GM21381 (cell line): ENCODE data around the gene MYLK2.
A peak's percentile ranks its signal among the peaks of the same experiment; 100 is the strongest.

Source experiments
- ATAC-seq: cut with Tn5 transposase; IDR thresholded peaks from one replicate; pipeline ENCODE4 v1.9.1; 2021; ENCODE audit warnings: mild to moderate bottlenecking, moderate library complexity; ENCODE audit not compliant: unreplicated experiment

MYLK2 gene

DNA sequence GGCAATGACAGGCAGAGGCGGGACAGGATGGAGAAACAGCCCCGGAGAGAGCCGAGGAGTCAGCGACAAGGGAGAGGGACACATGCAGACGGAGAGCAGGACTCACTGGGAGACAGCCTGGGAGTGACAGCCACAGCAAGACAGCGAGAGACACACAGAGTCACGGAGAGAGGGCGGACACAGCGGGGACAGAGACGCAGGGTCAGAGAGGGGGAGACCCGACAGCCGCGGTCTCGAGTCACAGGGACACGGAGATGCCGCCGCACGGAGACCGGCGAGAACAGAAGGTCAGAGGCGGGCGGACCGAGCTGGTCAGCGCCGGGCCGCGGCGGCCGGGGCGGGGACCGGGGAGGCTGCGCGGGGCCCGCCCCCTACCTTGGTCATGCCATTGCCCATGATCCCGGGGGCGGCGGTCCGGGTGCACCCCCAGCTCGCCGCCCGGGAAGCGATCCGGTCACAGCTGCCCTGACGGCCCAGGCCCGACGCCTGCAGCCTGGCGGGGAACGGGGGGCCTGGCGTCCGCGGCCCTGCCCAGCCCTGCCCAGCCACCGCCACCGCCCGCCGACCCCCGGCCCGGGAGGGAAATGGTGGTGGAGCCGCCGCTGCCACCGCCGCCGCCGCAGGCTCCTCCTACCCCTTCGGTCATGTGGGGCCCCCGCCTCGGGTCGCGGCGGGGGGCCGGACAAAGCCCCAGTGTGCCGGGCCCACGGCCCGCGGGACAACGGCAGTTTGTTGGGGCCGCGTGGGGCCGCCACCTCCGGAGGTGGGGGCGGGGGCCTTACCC lies 51.0 kb downstream of the MYLK2 start, which contains the start of the genes DUSP15 and TTLL9:
TSS of gene DUSP15 (minus strand) at position 586 of the 784 bp plus-strand sequence. CDS start at position 396, 190 bp downstream.
TSS of gene TTLL9 (plus strand) at position 693 of the 784 bp plus-strand sequence. CDS start 493 bp downstream, outside the sequence.
- no peak for ATAC-seq

DNA sequence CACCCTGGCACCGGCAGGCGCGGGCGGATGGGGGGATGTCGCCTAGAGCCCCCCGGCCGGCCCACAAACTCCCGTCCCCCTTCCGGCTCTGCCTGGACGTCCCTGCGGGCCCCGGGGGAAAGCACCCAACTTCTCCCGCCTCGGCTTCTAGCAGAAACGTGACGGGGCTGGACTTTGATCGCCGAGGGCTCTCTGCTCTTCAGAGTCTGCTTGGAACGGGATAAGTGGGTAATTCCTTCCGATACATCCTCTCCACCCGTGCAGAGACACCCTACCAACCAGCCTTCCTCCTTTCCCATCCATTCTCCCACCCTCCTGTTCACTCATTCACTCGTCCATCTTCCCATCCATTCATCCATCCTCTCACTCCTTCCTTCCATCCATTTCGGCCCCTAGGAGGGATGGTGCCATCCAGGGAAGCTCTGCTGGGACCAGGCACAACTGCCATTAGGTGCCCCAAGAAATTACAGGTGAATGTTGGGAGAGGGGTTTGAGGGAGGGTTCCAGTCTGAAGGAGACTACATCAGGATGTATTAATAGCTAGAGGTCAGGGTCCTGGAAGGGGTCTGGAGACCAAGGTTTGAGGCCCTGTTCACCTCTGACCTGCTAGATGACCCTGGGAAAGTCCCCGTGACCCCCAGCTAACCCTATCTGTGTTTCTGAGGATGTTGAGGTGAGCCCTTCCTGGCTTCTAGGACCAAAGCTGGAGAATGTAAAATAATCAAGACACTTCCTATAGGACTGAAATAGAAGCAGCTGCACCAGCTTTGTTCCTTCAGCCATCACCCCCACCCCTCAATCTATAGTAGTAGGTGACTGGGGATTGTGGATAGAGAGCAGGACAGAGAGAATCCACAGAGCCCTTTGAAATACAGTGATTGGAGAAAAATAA lies 51.8 kb downstream of the MYLK2 start:
- no peak for ATAC-seq

DNA sequence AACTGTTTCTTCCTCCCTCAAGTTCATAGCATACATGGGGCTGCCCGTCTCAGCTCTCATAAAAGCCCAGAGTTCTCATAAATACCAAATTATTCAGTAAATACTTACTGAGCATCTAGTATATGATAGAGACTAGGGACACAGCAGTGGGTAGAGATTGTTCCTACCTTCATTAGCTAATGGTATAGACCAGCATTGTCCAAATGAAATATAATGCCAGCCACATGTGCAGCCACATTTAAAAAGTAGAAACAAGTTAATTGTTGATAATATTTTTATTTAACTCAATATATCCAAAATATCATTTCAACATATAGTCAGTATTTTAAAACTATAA lies 52.4 kb downstream of the MYLK2 start:
- no peak for ATAC-seq

DNA sequence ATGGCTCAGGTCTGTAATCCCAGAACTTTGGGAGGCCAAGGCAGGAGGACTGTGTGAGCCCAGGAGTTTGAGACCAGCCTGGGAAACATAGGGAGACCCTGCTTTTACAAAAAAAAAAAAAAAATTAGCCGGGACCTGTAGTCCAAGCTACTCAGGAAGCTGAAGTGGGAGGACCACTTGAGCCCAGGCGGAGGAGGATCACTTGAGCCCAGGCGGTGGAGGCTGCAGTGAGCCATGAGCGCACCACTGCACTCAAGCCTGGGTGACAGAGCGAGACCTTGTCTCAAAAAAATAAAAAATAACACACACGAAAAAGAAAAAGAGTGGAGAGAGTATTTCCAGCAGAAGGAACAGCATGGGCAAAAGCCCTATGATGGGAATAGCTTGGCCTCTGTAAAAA lies 53.2 kb downstream of the MYLK2 start:
- no peak for ATAC-seq

DNA sequence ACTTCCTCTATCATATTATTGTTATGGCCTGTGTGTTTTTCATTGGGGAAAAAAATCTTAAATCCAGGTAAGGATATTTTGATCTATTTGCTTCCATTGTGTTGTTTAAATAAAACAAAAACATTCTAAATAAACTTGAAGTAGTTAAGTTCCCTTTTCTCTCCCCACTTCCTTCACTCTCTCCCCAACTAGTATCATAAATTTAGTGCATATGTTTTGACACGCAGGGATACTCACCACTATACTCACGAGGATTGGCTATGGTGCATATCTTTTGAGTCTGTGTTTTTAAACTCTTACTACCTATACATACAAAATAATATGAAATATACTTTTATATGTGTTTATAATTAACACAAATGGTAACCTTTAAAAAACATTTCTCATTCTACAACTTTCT lies 56.5 kb downstream of the MYLK2 start:
- no peak for ATAC-seq

DNA sequence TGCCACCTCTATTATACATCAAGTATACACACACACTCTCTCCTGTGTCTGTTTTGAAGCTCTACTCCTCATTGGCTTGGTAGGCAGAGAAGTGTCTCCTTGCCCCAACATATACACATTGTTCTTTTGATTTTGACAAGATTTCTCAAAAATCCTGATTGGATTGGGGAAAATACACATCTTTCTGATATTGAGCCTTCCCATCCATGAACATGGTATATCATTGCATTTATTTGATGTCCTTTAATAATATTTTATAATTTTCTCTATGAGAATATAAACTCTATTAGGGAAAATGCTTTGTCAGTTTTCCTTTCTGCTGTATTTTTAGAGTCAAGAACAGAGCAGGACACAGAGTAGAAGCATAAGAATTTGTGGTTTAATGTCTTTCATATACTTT lies 58.5 kb downstream of the MYLK2 start:
- no peak for ATAC-seq

DNA sequence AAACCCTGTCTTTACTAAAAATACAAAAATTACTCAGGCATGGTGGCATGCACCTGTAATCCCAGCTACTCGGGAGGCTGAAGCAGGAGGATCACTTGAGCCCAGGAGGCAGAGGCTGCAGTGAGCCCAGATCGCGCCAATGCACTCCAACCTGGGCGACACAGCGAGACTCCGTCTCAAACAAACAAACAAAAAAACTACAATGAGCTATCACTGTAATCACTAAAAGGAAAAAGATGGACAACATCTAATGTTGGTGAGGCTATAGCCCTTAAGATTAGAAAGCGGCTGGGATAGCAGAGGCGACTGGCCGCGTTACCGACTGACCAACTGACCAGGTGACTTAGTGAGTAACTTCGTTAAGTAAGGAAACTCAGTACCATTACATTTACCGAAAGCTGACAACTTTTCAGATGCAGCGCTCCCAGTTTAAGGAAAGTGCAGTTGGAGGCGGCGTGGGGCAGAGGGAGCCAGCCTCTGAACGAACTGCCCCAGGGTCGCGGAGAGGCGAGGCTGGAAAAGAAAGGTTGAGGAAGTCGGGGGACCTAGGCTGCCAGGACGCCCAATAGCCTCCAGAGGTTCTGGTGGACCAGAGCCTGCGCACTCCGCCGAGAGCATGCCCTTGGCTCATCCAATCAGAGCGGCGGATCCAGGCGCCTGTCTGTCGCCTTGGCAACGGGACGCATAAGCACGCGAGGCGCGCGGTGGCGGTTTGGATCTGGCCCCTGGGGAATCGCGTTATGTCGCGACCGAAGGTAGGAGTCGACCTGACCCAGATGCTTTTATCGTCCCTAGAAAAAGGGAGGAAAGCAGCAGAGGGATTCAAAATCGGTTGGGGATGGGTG lies 60.2 kb downstream of the MYLK2 start:
- peak; percentile 90 for ATAC-seq

DNA sequence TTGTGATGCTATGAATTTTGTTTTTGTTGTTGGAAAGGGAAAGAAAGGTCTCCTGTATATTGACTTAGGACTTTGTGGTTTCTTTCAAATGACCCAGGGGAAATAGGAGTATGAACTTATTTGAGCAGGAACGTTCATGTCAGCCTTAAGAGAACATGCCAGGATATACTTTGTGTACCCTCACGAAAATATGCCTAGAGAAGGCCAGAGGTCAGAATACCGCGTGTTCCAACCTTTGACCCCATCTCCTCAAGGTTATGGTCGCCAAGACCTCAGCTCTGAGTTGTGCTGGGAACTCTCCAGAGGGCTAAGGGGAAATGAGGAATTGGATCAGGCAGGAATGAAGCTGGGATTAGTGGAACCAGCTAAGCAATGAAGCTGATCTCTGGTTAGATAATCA lies 62.8 kb downstream of the MYLK2 start:
- no peak for ATAC-seq

DNA sequence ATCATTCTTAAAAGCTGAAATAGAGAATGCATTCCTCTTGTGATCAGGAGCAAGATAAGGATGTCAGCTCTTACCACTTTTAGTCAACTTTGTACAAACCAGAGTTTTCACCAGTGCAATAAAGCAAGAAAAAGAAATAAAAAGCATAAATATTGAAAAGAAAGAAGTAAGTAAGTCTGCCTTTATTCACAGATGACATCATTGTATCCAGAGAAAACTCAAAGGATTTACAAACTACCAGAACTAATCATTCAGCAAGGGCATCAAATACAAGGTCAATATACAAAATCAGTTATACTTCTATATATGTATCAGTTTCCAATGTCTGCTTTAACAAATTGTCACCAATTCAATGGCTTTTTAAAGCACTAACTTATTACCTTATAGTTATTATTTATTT lies 64.7 kb downstream of the MYLK2 start:
- ATAC-seq: no peak
